ENCODE results near the gene INTS1. TPM values are rescaled to one million over a fixed set of nuclear protein-coding genes. Genes with fewer than 3 reads are reported as not detected.

INTS1 gene
- total and polyA plus RNA-seq, 2 experiments from 2014 or later = 35.1 to 111 TPM

DNA sequence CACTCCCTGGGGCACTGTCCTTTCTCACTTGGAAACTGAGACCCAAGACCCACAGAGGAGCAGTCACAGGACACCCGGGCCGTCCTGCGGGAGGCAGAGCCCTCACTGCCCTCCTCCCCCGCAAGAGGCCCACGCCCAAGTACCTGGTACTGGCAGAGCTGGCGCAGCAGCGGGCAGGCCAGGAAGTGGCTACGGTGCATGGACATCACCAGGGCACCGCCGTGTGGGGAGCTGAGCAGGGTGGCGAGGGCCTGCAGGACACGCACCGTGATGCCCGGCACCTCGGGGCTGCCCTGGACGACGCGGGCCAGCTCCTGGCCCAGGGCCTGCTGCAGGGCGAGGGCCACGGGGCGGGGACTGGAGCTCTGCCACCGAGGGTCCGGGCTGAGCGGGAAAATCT lies 24.9 kb downstream of the INTS1 start (continued):
- TF ChIP-seq, protein P1, sequence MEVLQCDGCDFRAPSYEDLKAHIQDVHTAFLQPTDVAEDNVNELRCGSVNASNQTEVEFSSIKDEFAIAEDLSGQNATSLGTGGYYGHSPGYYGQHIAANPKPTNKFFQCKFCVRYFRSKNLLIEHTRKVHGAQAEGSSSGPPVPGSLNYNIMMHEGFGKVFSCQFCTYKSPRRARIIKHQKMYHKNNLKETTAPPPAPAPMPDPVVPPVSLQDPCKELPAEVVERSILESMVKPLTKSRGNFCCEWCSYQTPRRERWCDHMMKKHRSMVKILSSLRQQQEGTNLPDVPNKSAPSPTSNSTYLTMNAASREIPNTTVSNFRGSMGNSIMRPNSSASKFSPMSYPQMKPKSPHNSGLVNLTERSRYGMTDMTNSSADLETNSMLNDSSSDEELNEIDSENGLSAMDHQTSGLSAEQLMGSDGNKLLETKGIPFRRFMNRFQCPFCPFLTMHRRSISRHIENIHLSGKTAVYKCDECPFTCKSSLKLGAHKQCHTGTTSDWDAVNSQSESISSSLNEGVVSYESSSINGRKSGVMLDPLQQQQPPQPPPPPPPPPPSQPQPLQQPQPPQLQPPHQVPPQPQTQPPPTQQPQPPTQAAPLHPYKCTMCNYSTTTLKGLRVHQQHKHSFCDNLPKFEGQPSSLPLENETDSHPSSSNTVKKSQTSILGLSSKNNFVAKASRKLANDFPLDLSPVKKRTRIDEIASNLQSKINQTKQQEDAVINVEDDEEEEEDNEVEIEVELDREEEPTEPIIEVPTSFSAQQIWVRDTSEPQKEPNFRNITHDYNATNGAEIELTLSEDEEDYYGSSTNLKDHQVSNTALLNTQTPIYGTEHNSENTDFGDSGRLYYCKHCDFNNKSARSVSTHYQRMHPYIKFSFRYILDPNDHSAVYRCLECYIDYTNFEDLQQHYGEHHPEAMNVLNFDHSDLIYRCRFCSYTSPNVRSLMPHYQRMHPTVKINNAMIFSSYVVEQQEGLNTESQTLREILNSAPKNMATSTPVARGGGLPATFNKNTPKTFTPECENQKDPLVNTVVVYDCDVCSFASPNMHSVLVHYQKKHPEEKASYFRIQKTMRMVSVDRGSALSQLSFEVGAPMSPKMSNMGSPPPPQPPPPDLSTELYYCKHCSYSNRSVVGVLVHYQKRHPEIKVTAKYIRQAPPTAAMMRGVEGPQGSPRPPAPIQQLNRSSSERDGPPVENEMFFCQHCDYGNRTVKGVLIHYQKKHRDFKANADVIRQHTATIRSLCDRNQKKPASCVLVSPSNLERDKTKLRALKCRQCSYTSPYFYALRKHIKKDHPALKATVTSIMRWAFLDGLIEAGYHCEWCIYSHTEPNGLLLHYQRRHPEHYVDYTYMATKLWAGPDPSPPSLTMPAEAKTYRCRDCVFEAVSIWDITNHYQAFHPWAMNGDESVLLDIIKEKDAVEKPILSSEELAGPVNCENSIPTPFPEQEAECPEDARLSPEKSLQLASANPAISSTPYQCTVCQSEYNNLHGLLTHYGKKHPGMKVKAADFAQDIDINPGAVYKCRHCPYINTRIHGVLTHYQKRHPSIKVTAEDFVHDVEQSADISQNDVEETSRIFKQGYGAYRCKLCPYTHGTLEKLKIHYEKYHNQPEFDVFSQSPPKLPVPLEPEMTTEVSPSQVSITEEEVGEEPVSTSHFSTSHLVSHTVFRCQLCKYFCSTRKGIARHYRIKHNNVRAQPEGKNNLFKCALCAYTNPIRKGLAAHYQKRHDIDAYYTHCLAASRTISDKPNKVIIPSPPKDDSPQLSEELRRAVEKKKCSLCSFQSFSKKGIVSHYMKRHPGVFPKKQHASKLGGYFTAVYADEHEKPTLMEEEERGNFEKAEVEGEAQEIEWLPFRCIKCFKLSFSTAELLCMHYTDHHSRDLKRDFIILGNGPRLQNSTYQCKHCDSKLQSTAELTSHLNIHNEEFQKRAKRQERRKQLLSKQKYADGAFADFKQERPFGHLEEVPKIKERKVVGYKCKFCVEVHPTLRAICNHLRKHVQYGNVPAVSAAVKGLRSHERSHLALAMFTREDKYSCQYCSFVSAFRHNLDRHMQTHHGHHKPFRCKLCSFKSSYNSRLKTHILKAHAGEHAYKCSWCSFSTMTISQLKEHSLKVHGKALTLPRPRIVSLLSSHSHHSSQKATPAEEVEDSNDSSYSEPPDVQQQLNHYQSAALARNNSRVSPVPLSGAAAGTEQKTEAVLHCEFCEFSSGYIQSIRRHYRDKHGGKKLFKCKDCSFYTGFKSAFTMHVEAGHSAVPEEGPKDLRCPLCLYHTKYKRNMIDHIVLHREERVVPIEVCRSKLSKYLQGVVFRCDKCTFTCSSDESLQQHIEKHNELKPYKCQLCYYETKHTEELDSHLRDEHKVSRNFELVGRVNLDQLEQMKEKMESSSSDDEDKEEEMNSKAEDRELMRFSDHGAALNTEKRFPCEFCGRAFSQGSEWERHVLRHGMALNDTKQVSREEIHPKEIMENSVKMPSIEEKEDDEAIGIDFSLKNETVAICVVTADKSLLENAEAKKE (CRISPR knock-in tag; IDR thresholded peaks at IDR 0.05) = no peak
- TF ChIP-seq, protein P2, sequence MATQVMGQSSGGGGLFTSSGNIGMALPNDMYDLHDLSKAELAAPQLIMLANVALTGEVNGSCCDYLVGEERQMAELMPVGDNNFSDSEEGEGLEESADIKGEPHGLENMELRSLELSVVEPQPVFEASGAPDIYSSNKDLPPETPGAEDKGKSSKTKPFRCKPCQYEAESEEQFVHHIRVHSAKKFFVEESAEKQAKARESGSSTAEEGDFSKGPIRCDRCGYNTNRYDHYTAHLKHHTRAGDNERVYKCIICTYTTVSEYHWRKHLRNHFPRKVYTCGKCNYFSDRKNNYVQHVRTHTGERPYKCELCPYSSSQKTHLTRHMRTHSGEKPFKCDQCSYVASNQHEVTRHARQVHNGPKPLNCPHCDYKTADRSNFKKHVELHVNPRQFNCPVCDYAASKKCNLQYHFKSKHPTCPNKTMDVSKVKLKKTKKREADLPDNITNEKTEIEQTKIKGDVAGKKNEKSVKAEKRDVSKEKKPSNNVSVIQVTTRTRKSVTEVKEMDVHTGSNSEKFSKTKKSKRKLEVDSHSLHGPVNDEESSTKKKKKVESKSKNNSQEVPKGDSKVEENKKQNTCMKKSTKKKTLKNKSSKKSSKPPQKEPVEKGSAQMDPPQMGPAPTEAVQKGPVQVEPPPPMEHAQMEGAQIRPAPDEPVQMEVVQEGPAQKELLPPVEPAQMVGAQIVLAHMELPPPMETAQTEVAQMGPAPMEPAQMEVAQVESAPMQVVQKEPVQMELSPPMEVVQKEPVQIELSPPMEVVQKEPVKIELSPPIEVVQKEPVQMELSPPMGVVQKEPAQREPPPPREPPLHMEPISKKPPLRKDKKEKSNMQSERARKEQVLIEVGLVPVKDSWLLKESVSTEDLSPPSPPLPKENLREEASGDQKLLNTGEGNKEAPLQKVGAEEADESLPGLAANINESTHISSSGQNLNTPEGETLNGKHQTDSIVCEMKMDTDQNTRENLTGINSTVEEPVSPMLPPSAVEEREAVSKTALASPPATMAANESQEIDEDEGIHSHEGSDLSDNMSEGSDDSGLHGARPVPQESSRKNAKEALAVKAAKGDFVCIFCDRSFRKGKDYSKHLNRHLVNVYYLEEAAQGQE (IDR thresholded peaks at IDR 0.05; ENCODE audit: unreplicated experiment) = no peak

DNA sequence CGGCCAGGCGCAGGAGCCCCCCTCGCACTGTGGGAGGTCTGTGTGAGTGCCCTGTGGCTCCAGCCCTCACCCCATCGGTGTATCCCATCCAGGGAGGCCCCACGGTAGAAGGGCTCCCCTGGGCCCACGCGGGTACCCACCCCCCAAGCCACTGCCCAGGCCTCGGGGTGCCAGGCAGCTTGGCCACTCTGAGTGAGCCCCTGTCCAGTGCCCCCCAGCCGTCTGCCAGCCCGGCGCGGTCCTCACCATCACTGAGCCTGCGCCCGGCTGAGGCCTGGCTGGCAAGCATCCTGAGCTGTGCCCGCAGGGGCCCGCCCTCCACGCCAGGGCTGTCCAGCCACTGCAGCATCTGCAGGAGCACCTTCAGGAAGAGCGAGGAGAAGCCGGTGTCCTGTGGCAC lies 25.7 kb downstream of the INTS1 start:
- H3K9me3 Mint-ChIP-seq = no peaks in the 10 kb centered on the region
- no peaks in the 10 kb centered on the region for H3K4me1 Mint-ChIP-seq
- Histone ChIP-seq H3K4me3 (no peak overlapping the region), H3K79me2 (replicated peaks; ENCODE audit: insufficient read depth) (no peaks in the 10 kb centered on the region; the same call in 1 of the 2 replicates), H2AFZ (no peak overlapping the region), H3K36me3 (ENCODE audit: insufficient read depth) (no peaks in the 10 kb centered on the region), H3F3A (replicated peaks; ENCODE audit: low read depth) (0 out of 2 replicates have a peak, but pooled peaks cover 2% of the 10 kb centered on the region), H3K4me2 (no peak overlapping the region), H3K4me1 (ENCODE audit: insufficient read depth) (no peaks in the 10 kb centered on the region), H4K20me1 (replicated peaks; ENCODE audit: insufficient read depth) (no peaks in the 10 kb centered on the region; the same call in 1 of the 2 replicates), H3K9me2 (ENCODE audit: insufficient read depth) (no peaks in the 10 kb centered on the region), H3K27ac (ENCODE audit: low read depth) (no peak overlapping the region), H3K27me3 (ENCODE audit: insufficient read depth) (no peaks in the 10 kb centered on the region)
- no peak for DNase-seq (ENCODE audit: low spot score)
- H3K27ac Mint-ChIP-seq = no peak overlapping the region
- H3K36me3 Mint-ChIP-seq (ENCODE audit: low read depth) = peaks cover 11% of the 10 kb centered on the region
- H3K4me3 Mint-ChIP-seq = no peak overlapping the region
- TF ChIP-seq ZNF114 (CRISPR knock-in tag; IDR thresholded peaks at IDR 0.05) (no peak), ZNF331 (CRISPR knock-in tag; IDR thresholded peaks at IDR 0.05; ENCODE audit: low read depth) (no peak)
- TF ChIP-seq, protein P3, sequence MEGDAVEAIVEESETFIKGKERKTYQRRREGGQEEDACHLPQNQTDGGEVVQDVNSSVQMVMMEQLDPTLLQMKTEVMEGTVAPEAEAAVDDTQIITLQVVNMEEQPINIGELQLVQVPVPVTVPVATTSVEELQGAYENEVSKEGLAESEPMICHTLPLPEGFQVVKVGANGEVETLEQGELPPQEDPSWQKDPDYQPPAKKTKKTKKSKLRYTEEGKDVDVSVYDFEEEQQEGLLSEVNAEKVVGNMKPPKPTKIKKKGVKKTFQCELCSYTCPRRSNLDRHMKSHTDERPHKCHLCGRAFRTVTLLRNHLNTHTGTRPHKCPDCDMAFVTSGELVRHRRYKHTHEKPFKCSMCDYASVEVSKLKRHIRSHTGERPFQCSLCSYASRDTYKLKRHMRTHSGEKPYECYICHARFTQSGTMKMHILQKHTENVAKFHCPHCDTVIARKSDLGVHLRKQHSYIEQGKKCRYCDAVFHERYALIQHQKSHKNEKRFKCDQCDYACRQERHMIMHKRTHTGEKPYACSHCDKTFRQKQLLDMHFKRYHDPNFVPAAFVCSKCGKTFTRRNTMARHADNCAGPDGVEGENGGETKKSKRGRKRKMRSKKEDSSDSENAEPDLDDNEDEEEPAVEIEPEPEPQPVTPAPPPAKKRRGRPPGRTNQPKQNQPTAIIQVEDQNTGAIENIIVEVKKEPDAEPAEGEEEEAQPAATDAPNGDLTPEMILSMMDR (conservative IDR thresholded peaks at IDR 0.05; ENCODE audit: low read depth in 2 of 2) = no peak
- ATAC-seq = no peak
- H3K27me3 Mint-ChIP-seq (ENCODE audit: insufficient read depth, low read depth, poor library complexity) = peaks cover 7% of the 10 kb centered on the region

All from GM23338 (cell line).